Left ventricle myocardium inferior (tissue), 1 donor: ENCODE data around the gene PPP2R2C. TPM values are rescaled to one million over a fixed set of nuclear protein-coding genes. Genes with fewer than 3 reads are reported as not detected.
A peak's percentile ranks its signal among the peaks of the same experiment; 100 is the strongest.

Experiments
- DNase-seq: peaks from one replicate; pipeline ENCODE4 v3.0.0-alpha.2; 2020
- H3K27ac ChIP-seq: fragments of 200-600 bp; replicated peaks from 2 replicates; pipeline ENCODE4 v1.8.0; 2021
- H3K27me3 ChIP-seq: fragments of 200-600 bp; 2 replicates; pipeline ENCODE4 v1.8.0; 2021; ENCODE audit warnings: low read depth
- H3K36me3 ChIP-seq: fragments of 200-600 bp; 2 replicates; pipeline ENCODE4 v1.8.0; 2021
- H3K4me1 ChIP-seq: fragments of 200-600 bp; 2 replicates; pipeline ENCODE4 v1.8.0; 2021
- H3K4me3 ChIP-seq: fragments of 200-600 bp; 2 replicates; pipeline ENCODE4 v1.8.0; 2021; ENCODE audit warnings: mild to moderate bottlenecking, moderate library complexity
- H3K9me3 ChIP-seq: fragments of 200-600 bp; replicated peaks from 2 replicates; pipeline ENCODE4 v1.8.0; 2021
- intact Hi-C: fragments of 100-400 bp; cut with micrococcal nuclease; formaldehyde crosslinking; loops from one replicate; pipeline ENCODE4 v1.11.0; 2022
- total RNA-seq: library from RNA; stranded (reverse); fragmentation: NEBNext Ultra II Directional; extraction: Animal tissue kit (Norgen Biotek cat#: 25700); gene quantifications from one replicate; pipeline ENCODE4 v1.2.1, GENCODE V29; 2021
- TF ChIP-seq, protein P1 (sequence below): fragments of 200-600 bp; IDR thresholded peaks from 2 replicates; pipeline ENCODE4 v1.8.0; 2021; ENCODE audit warnings: antibody characterized with exemption, mild to moderate bottlenecking, borderline replicate concordance
- donor health status: DM: no; HTN: yes; CAD: no; lungs with severe emphysema.

The PPP2R2C gene
- total RNA-seq, 1 donor from 2014 or later: 9.7 TPM

DNA sequence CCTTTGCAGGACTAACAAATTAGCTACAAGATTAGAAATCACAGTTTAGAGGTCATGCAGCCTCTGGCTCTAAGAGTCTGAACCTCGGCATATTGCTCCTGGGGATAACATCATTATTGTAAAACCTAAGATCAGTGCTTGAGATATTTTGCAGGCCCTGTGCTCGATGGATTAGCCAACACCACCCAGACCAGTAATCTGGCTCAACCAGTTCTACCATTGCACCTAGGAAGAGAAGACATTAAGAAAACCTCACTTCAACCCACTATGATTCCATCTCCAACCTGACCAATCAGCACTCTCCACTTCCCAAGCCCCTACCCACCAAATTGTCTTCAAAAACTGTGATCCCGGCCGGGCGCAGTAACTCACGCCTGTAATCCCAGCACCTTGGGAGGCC lies 159.2 kb downstream of the PPP2R2C start:
- no peak overlapping the region for H3K4me3 ChIP-seq
- no peak overlapping the region for H3K27ac ChIP-seq
- peaks cover 15% of the 10 kb centered on the region for H3K4me1 ChIP-seq
- no peak for DNase-seq
- no peaks in the 10 kb centered on the region for H3K36me3 ChIP-seq
- peaks cover 3% of the 10 kb centered on the region for H3K27me3 ChIP-seq
- TF ChIP-seq, protein P1, sequence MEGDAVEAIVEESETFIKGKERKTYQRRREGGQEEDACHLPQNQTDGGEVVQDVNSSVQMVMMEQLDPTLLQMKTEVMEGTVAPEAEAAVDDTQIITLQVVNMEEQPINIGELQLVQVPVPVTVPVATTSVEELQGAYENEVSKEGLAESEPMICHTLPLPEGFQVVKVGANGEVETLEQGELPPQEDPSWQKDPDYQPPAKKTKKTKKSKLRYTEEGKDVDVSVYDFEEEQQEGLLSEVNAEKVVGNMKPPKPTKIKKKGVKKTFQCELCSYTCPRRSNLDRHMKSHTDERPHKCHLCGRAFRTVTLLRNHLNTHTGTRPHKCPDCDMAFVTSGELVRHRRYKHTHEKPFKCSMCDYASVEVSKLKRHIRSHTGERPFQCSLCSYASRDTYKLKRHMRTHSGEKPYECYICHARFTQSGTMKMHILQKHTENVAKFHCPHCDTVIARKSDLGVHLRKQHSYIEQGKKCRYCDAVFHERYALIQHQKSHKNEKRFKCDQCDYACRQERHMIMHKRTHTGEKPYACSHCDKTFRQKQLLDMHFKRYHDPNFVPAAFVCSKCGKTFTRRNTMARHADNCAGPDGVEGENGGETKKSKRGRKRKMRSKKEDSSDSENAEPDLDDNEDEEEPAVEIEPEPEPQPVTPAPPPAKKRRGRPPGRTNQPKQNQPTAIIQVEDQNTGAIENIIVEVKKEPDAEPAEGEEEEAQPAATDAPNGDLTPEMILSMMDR: no peak
- intact Hi-C loops: no loop called here
- H3K9me3 ChIP-seq: peaks cover 5% of the 10 kb centered on the region

DNA sequence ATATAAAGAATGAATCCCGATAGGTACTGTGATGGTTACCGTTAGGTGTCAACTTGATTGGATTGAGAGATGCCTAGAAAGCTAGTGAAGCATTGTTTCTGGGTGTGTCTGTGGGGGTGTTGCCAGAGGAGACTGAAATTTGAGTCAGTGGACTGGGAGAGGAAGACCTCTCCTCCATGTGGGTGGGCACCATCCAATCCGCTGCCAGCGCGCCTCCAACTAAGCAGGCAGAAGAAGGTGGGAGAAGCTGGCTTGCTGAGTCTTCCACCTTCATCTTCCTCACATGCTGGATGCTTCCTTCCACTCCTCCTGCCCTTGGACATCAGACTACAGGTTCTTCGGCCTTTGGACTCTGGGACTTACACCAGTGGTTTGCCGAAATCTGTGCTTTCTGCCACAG lies 162.6 kb downstream of the PPP2R2C start:
- H3K4me3 ChIP-seq: peak overlapping the region; percentile 74
- intact Hi-C loops: no loop called here
- peak overlapping the region; percentile 73 for H3K27ac ChIP-seq

DNA sequence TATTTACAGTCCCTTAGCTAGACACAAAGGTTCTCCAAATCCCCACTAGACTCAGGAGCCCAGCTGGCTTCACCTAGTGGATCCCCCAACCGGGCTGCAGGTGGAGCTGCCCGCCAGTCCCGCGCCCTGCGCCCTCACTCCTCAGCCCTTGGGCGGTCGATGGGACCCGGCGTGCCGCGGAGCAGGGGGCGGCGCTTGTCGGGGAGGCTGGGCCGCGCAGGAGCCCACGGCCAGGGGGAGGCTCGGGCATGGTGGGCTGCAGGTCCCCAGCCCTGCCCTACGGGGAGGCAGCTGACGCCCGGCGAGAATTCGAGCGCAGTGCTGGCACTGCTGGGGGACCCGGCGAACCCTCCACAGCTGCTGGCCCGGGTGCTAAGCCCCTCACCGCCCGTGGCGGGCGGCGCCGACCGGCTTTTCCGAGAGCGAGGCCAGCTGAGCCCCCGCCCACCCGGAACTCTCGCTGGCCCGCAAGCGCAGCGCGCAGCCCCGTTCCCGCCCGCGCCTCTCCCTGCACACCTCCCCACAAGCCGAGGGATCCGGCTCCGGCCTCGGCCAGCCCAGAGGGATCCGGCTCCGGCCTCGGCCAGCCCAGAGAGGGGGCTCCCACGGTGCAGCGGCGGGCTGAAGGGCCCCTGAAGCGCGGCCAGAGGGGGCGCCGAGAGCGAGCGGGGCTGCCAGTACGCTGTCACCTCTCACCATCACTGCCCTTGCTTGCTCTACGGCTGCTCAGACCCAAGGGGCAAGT lies 163.3 kb downstream of the PPP2R2C start:
- Histone ChIP-seq H3K4me1 (peaks cover 15% of the 10 kb centered on the region), H3K36me3 (peaks cover 9% of the 10 kb centered on the region), H3K4me3 (peak overlapping the region; percentile 74), H3K9me3 (peaks cover 6% of the 10 kb centered on the region), H3K27me3 (no peaks in the 10 kb centered on the region), H3K27ac (peak overlapping the region; percentile 73)
- intact Hi-C loops: no loop called here
- TF ChIP-seq, protein P1: peak; percentile 31
- no peak for DNase-seq

More for the DNA sequence above, 162.6 kb downstream of the PPP2R2C start:
- Histone ChIP-seq H3K36me3 (peaks cover 2% of the 10 kb centered on the region), H3K9me3 (peaks cover 6% of the 10 kb centered on the region), H3K4me1 (peaks cover 15% of the 10 kb centered on the region), H3K27me3 (no peaks in the 10 kb centered on the region)
- DNase-seq: no peak
- TF ChIP-seq, protein P1: no peak

DNA sequence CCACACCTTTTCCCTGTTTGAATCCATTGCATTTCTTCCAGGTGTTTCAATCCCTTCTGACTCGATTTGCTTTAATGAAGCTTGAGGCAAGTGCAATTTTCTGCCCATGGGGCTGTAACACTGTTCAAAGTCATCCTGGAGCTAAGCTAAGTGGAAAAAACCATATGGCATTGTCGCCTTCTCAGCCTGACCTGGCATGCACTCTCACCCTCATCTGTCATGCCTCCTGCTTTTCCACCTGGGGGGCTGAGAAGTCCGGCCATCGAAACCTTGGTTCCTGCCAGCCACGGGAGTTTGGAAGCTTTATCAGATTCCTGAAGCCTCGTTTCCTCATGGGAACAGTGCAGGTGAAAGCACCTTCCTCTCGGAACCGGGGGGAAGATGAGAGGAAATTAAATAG lies 164.5 kb downstream of the PPP2R2C start:
- TF ChIP-seq, protein P1: no peak
- no peak for DNase-seq
- H3K4me1 ChIP-seq: peaks cover 15% of the 10 kb centered on the region
- no peak overlapping the region for H3K4me3 ChIP-seq
- no peak overlapping the region for H3K27ac ChIP-seq
- peaks cover 21% of the 10 kb centered on the region for H3K36me3 ChIP-seq
- H3K9me3 ChIP-seq: peaks cover 6% of the 10 kb centered on the region
- no peaks in the 10 kb centered on the region for H3K27me3 ChIP-seq
- intact Hi-C loops: no loop called here

DNA sequence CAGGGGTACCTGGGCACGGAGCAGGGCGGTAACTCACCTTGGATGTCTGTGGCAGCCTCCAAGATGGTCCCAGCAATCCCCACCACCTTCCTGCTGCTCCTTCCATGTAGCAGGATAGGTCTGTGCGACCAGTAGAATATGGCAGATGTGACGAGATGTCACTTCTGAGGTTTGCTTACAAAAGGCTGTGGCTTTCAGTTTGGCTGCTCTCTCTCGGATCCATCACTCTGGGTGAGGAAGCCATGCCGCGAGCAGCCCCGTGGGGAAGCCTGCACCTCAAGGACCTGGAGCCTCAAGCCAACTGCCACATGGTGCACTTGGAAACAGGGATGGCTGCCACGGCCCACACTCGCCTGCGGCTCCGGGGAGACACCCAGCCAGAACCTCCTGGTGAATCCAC lies 165.2 kb downstream of the PPP2R2C start:
- no peak for DNase-seq
- Histone ChIP-seq H3K36me3 (peaks cover 27% of the 10 kb centered on the region), H3K27me3 (no peaks in the 10 kb centered on the region), H3K4me3 (no peak overlapping the region), H3K27ac (no peak overlapping the region), H3K4me1 (peaks cover 15% of the 10 kb centered on the region), H3K9me3 (peaks cover 6% of the 10 kb centered on the region)
- TF ChIP-seq, protein P1: no peak
- intact Hi-C loops: no loop called here
